Keratinocyte (primary cell): ENCODE measurements around the gene FRMD4B.

Experiments
- EZH2 ChIP-seq: IDR thresholded peaks from one replicate; pipeline ENCODE4 v1.6.1; 2012; ENCODE audit warnings: inconsistent platforms, mild to moderate bottlenecking, low read length, moderate library complexity
- TF ChIP-seq, protein P1 (sequence below), 3 experiments: IDR thresholded peaks in 1 of 3; conservative IDR thresholded peaks in 1 of 3; optimal IDR thresholded peaks in 1 of 3; 2 replicates in 2 of 3; 3 replicates in 1 of 3; pipeline versions ENCODE3 to v1.5.1; 2011; ENCODE audit warnings: low read length in 3 of 3, mild to moderate bottlenecking in 3 of 3, moderate library complexity in 2 of 3, control low read depth in 1 of 3, inconsistent platforms in 1 of 3; ENCODE audit not compliant: insufficient read depth in 2 of 3; ENCODE audit errors: extremely low read depth in 1 of 3

DNA sequence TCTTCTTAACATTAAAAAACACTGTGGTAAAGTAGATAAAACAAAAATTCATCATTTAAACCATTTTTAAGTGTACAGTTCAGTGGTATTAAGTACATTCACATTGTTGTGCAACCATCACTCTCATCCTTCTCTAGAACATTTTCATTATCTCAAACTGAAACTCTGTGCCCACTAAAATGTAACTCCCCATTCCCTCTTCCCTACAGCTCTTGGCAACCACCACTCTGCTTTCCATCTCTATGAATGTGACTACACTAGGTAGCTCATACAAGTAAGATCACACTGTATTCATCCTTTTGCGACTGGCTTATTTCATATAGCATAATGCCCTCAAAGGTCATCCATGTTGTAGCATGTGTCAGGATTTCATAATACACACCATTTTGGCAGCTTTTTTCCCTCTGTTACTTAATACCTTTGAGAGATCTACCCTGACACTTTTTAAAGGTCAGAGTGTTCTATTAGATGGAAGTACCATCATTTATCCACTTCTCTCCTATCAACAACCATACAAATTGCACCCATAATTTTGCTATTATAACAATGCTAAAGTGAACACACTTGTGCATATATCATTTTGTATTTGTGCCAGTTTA is 42.9 kb upstream of the FRMD4B start:
- TF ChIP-seq, protein P1, sequence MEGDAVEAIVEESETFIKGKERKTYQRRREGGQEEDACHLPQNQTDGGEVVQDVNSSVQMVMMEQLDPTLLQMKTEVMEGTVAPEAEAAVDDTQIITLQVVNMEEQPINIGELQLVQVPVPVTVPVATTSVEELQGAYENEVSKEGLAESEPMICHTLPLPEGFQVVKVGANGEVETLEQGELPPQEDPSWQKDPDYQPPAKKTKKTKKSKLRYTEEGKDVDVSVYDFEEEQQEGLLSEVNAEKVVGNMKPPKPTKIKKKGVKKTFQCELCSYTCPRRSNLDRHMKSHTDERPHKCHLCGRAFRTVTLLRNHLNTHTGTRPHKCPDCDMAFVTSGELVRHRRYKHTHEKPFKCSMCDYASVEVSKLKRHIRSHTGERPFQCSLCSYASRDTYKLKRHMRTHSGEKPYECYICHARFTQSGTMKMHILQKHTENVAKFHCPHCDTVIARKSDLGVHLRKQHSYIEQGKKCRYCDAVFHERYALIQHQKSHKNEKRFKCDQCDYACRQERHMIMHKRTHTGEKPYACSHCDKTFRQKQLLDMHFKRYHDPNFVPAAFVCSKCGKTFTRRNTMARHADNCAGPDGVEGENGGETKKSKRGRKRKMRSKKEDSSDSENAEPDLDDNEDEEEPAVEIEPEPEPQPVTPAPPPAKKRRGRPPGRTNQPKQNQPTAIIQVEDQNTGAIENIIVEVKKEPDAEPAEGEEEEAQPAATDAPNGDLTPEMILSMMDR (optimal IDR thresholded peaks at IDR 0.05 in 1 of 3, IDR thresholded peaks at IDR 0.05 in 1 of 3, conservative IDR thresholded peaks at IDR 0.05 in 1 of 3; ENCODE audit: extremely low read depth in 1 of 3, insufficient read depth in 2 of 3, low read length in 3 of 3) = no peak
- TF ChIP-seq EZH2 = no peak
